WTC11 (cell line): ENCODE data around the gene IRF3. TPM values are rescaled to one million over a fixed set of nuclear protein-coding genes. Genes with fewer than 3 reads are reported as not detected.

Experiments
- ATAC-seq: fragments of 200-7000 bp; cut with Tn5 transposase; 2 replicates; pipeline ENCODE4 v1.10.0; 2021; ENCODE audit warnings: mild to moderate bottlenecking, moderate library complexity
- CTCF ChIA-PET: fragments of 300-600 bp; sonication (Branson Sonifier 250); formaldehyde crosslinking; loops from one replicate; lab custom pipeline; 2021; ENCODE audit warnings: antibody characterized with exemption; lab: Charles Lee
- POLR2A ChIA-PET: fragments of 350-600 bp; sonication (Branson Sonifier 250); formaldehyde crosslinking; loops from one replicate; lab custom pipeline; 2021; ENCODE audit warnings: antibody characterized with exemption; lab: Charles Lee
- DNase-seq: peaks from one replicate; pipeline ENCODE4 v3.0.0; 2021; ENCODE audit warnings: low spot score
- H3K27ac Mint-ChIP-seq: 2 replicates; pipeline ENCODE4 v1.8.0; 2021; ENCODE audit warnings: mixed read lengths
- H3K27me3 Mint-ChIP-seq: 2 replicates; pipeline ENCODE4 v1.8.0; 2021; ENCODE audit warnings: low read depth, mild to moderate bottlenecking, moderate library complexity, mixed read lengths
- H3K36me3 Mint-ChIP-seq: 2 replicates; pipeline ENCODE4 v1.8.0; 2021; ENCODE audit warnings: mixed read lengths
- H3K4me1 Mint-ChIP-seq: 2 replicates; pipeline ENCODE4 v1.8.0; 2022; ENCODE audit warnings: mixed read lengths
- H3K4me3 Mint-ChIP-seq: 2 replicates; pipeline ENCODE4 v1.8.0; 2021; ENCODE audit warnings: mild to moderate bottlenecking, moderate library complexity, mixed read lengths
- H3K9me3 Mint-ChIP-seq: 2 replicates; pipeline ENCODE4 v1.8.0; 2021; ENCODE audit warnings: mixed read lengths
- CREB1 ChIP-seq: sonication (generic); formaldehyde crosslinking; IDR thresholded peaks from 2 replicates; pipeline ENCODE4 v1.8.0; 2023; ENCODE audit warnings: mild to moderate bottlenecking, missing genetic modification reagents
- E2F4 ChIP-seq: sonication (generic); formaldehyde crosslinking; IDR thresholded peaks from 2 replicates; pipeline ENCODE4 v1.8.1; 2022; ENCODE audit warnings: low read depth, mild to moderate bottlenecking, moderate library complexity, missing genetic modification reagents, borderline replicate concordance
- E2F5 ChIP-seq: sonication (generic); formaldehyde crosslinking; IDR thresholded peaks from 2 replicates; pipeline ENCODE4 v1.8.1; 2022; ENCODE audit warnings: mild to moderate bottlenecking, moderate library complexity, missing genetic modification reagents
- GRHL2 ChIP-seq: fragments of 250-450 bp; sonication (Bioruptor Pico); IDR thresholded peaks from 2 replicates; pipeline ENCODE4 v1.8.0; 2022; ENCODE audit warnings: mild to moderate bottlenecking, moderate library complexity; ENCODE audit not compliant: insufficient replicate concordance, severe bottlenecking
- GTF2I ChIP-seq: fragments of 250-450 bp; sonication (Bioruptor Pico); conservative IDR thresholded peaks from 2 replicates; pipeline ENCODE4 v1.4.0; 2021; ENCODE audit warnings: mild to moderate bottlenecking
- HMGA2 ChIP-seq: fragments of 250-450 bp; sonication (Bioruptor Pico); IDR thresholded peaks from 2 replicates; pipeline ENCODE4 v1.4.0; 2021; ENCODE audit warnings: mild to moderate bottlenecking, moderate library complexity
- JUN ChIP-seq: sonication (generic); formaldehyde crosslinking; IDR thresholded peaks from 2 replicates; pipeline ENCODE4 v1.8.0; 2023; ENCODE audit warnings: mild to moderate bottlenecking, missing genetic modification reagents
- NR2C2 ChIP-seq: sonication (generic); formaldehyde crosslinking; IDR thresholded peaks from 2 replicates; pipeline ENCODE4 v1.8.0; 2022; ENCODE audit warnings: mild to moderate bottlenecking, missing genetic modification reagents
- RORB ChIP-seq: fragments of 250-450 bp; sonication (Bioruptor Pico); IDR thresholded peaks from 2 replicates; pipeline ENCODE4 v1.9.0; 2021; ENCODE audit warnings: mild to moderate bottlenecking
- SOX15 ChIP-seq: fragments of 250-450 bp; sonication (Bioruptor Pico); IDR thresholded peaks from 2 replicates; pipeline ENCODE4 v1.9.0; 2021; ENCODE audit warnings: mild to moderate bottlenecking
- TCF7 ChIP-seq: sonication (generic); formaldehyde crosslinking; IDR thresholded peaks from 2 replicates; pipeline ENCODE4 v1.8.0; 2022; ENCODE audit warnings: mild to moderate bottlenecking, low read depth, missing genetic modification reagents, moderate library complexity
- TP53 ChIP-seq: sonication (generic); formaldehyde crosslinking; IDR thresholded peaks from 2 replicates; pipeline ENCODE4 v1.8.1; 2023; ENCODE audit warnings: mild to moderate bottlenecking, missing genetic modification reagents
- ZBTB21 ChIP-seq: sonication (generic); formaldehyde crosslinking; IDR thresholded peaks from 2 replicates; pipeline ENCODE4 v1.8.1; 2023; ENCODE audit warnings: mild to moderate bottlenecking, missing genetic modification reagents, borderline replicate concordance
- ZNF232 ChIP-seq: sonication (generic); formaldehyde crosslinking; IDR thresholded peaks from 2 replicates; pipeline ENCODE4 v1.8.0; 2022; ENCODE audit warnings: mild to moderate bottlenecking, missing genetic modification reagents
- ZNF263 ChIP-seq: sonication (generic); formaldehyde crosslinking; IDR thresholded peaks from 2 replicates; pipeline ENCODE4 v1.8.1; 2022; ENCODE audit warnings: low read depth, mild to moderate bottlenecking, moderate library complexity, missing genetic modification reagents
- ZNF317 ChIP-seq: sonication (generic); formaldehyde crosslinking; IDR thresholded peaks from 2 replicates; pipeline ENCODE4 v1.8.1; 2023; ENCODE audit warnings: low read depth, mild to moderate bottlenecking, moderate library complexity, missing genetic modification reagents, borderline replicate concordance
- ZNF423 ChIP-seq: fragments of 250-450 bp; sonication (Bioruptor Pico); IDR thresholded peaks from 2 replicates; pipeline ENCODE4 v2.1.2; 2022; ENCODE audit warnings: mild to moderate bottlenecking, moderate library complexity
- total RNA-seq: library from RNA; stranded (reverse); gene quantifications from 3 replicates; pipeline ENCODE4 v1.2.3, GENCODE V29; 2021
- TF ChIP-seq, protein P1 (sequence below): sonication (generic); formaldehyde crosslinking; IDR thresholded peaks from 2 replicates; pipeline ENCODE4 v1.8.0; 2023; ENCODE audit warnings: mild to moderate bottlenecking, missing genetic modification reagents
- TF ChIP-seq, protein P2 (sequence below): sonication (generic); formaldehyde crosslinking; IDR thresholded peaks from 2 replicates; pipeline ENCODE4 v1.8.0; 2022; ENCODE audit warnings: mild to moderate bottlenecking, missing genetic modification reagents

Gene IRF3
- total RNA-seq, 1 experiment from 2014 or later, result 165 TPM

- CTCF ChIA-PET, result interaction anchor here (0.9 to 4.7 kb wide), 3 partner anchors 13 to 31 kb away, joined by 3 to 108 read pairs (median 11); partner anchors contain the start of genes BCL2L12, IRF3 and PRMT1
- no peaks in the 10 kb centered on the region for H3K9me3 Mint-ChIP-seq
- ATAC-seq, result no peak
Measured at GRCh38 chr19:49643466-49643865, 22.2 kb downstream of the IRF3 start.

GRCh38 chr19:49642492-49643035 is 23.1 kb downstream of the IRF3 start:
- Mint-ChIP-seq H3K27me3 (peaks cover 17% of the 10 kb centered on the region), H3K4me1 (peaks cover 50% of the 10 kb centered on the region), H3K9me3 (no peaks in the 10 kb centered on the region), H3K27ac (peak overlapping the region; percentile 97), H3K4me3 (peak overlapping the region; percentile 99), H3K36me3 (peaks cover 14% of the 10 kb centered on the region)
- ATAC-seq (no peak), DNase-seq (no peak)
- ChIA-PET POLR2A (interaction anchor here (1.0 to 1.6 kb wide), 7 partner anchors 15 to 57 kb away, joined by 3 to 11 read pairs (median 3); partner anchors contain the start of gene PRMT1), CTCF (interaction anchor here (0.6 to 4.7 kb wide), 7 partner anchors 22 to 136 kb away, joined by 3 to 108 read pairs (median 6); partner anchors contain the start of genes BCL2L12, IRF3 and PRMT1)
- TF ChIP-seq RORB (CRISPR knock-in tag) (no peak), HMGA2 (CRISPR knock-in tag) (0 out of 2 replicates have a peak, but pooled peaks have one; percentile 12)

More at GRCh38 chr19:49643466-49643865, 22.2 kb downstream of the IRF3 start:
- H3K36me3 Mint-ChIP-seq, result peaks cover 14% of the 10 kb centered on the region
- TF ChIP-seq SOX15 (CRISPR knock-in tag) (no peak), ZNF317 (no peak), E2F4 (CRISPR knock-in tag) (no peak), ZBTB21 (CRISPR knock-in tag) (no peak), GRHL2 (no peak), RORB (CRISPR knock-in tag) (no peak), JUN (CRISPR knock-in tag) (no peak), ZNF263 (CRISPR knock-in tag) (no peak), TP53 (CRISPR knock-in tag) (no peak), CREB1 (CRISPR knock-in tag) (no peak), GTF2I (CRISPR knock-in tag) (no peak), TCF7 (CRISPR knock-in tag) (no peak), NR2C2 (CRISPR knock-in tag) (no peak), E2F5 (no peak), ZNF232 (CRISPR knock-in tag) (no peak), ZNF423 (no peak)
- TF ChIP-seq, protein P1, sequence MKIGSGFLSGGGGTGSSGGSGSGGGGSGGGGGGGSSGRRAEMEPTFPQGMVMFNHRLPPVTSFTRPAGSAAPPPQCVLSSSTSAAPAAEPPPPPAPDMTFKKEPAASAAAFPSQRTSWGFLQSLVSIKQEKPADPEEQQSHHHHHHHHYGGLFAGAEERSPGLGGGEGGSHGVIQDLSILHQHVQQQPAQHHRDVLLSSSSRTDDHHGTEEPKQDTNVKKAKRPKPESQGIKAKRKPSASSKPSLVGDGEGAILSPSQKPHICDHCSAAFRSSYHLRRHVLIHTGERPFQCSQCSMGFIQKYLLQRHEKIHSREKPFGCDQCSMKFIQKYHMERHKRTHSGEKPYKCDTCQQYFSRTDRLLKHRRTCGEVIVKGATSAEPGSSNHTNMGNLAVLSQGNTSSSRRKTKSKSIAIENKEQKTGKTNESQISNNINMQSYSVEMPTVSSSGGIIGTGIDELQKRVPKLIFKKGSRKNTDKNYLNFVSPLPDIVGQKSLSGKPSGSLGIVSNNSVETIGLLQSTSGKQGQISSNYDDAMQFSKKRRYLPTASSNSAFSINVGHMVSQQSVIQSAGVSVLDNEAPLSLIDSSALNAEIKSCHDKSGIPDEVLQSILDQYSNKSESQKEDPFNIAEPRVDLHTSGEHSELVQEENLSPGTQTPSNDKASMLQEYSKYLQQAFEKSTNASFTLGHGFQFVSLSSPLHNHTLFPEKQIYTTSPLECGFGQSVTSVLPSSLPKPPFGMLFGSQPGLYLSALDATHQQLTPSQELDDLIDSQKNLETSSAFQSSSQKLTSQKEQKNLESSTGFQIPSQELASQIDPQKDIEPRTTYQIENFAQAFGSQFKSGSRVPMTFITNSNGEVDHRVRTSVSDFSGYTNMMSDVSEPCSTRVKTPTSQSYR (CRISPR knock-in tag), result no peak
- TF ChIP-seq, protein P2, sequence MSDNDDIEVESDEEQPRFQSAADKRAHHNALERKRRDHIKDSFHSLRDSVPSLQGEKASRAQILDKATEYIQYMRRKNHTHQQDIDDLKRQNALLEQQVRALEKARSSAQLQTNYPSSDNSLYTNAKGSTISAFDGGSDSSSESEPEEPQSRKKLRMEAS (CRISPR knock-in tag), result no peak
- H3K27ac Mint-ChIP-seq, result peak overlapping the region; percentile 97
- peaks cover 43% of the 10 kb centered on the region for H3K4me1 Mint-ChIP-seq
- POLR2A ChIA-PET, result interaction anchor here (0.5 kb wide), 1 partner anchor 27 kb away, joined by 3 read pairs; no protein-coding TSS in a partner anchor
- H3K4me3 Mint-ChIP-seq, result peak overlapping the region; percentile 99
- no peak for DNase-seq
- peaks cover 13% of the 10 kb centered on the region for H3K27me3 Mint-ChIP-seq
